CD14-positive monocyte (primary cell): ENCODE data around the gene EBP. TPM values are rescaled to one million over a fixed set of nuclear protein-coding genes. Genes with fewer than 3 reads are reported as not detected.

Experiments
- DNase-seq, 3 donors: peaks; one replicate each; pipeline ENCODE4 v3.0.0-alpha.2; 2011 to 2022
- H2AFZ ChIP-seq: 2 replicates; pipeline ENCODE4 v1.6.0; 2012; ENCODE audit warnings: mild to moderate bottlenecking, low read depth, low read length, inconsistent platforms; ENCODE audit not compliant: insufficient read depth, poor library complexity, severe bottlenecking
- H3K27ac ChIP-seq, 2 donors: 1 replicate in 1 of 2; 2 replicates in 1 of 2; pipeline ENCODE4 v1.5.1; 2012 to 2013; ENCODE audit warnings: low read length in 2 of 2, control low read depth in 1 of 2, inconsistent platforms in 1 of 2, low read depth in 1 of 2, mild to moderate bottlenecking in 1 of 2
- H3K27me3 ChIP-seq, 2 donors: one replicate each; pipeline versions ENCODE4 v1.6.0 to v1.6.1; 2011 to 2013; ENCODE audit warnings: low read length in 2 of 2; ENCODE audit not compliant: control insufficient read depth in 2 of 2, insufficient read depth in 2 of 2
- H3K36me3 ChIP-seq, 2 donors: replicated peaks in 1 of 2; 1 replicate in 1 of 2; 2 replicates in 1 of 2; pipeline versions ENCODE4 v1.5.1 to v1.6.1; 2012 to 2013; ENCODE audit warnings: low read length in 2 of 2, control low read depth in 1 of 2, inconsistent platforms in 1 of 2, mild to moderate bottlenecking in 1 of 2; ENCODE audit not compliant: insufficient read depth in 2 of 2, control insufficient read depth in 1 of 2
- H3K4me1 ChIP-seq, 2 donors: 1 replicate in 1 of 2; 2 replicates in 1 of 2; pipeline versions ENCODE4 v1.5.1 to v1.6.1; 2012 to 2013; ENCODE audit warnings: low read length in 2 of 2, control low read depth in 1 of 2, inconsistent platforms in 1 of 2, mild to moderate bottlenecking in 1 of 2, moderate library complexity in 1 of 2; ENCODE audit not compliant: insufficient read depth in 2 of 2, control insufficient read depth in 1 of 2
- H3K4me2 ChIP-seq: replicated peaks from 2 replicates; pipeline ENCODE3; 2012; ENCODE audit warnings: low read length, moderate library complexity, mild to moderate bottlenecking; ENCODE audit not compliant: poor library complexity, severe bottlenecking; ENCODE audit errors: extremely low read depth
- H3K4me3 ChIP-seq, 3 experiments: fragments of 200-600 bp in 1 of 3; sonication (generic) in 1 of 3; replicated peaks in 1 of 3; 1 replicate in 2 of 3; 2 replicates in 1 of 3; pipeline ENCODE4 v1.5.1; 2011 to 2013; ENCODE audit warnings: low read length in 3 of 3, mild to moderate bottlenecking in 3 of 3, control low read depth in 2 of 3, low read depth in 2 of 3, inconsistent platforms in 1 of 3, moderate library complexity in 1 of 3
- H3K79me2 ChIP-seq: 2 replicates; pipeline ENCODE4 v1.6.0; 2012; ENCODE audit warnings: mild to moderate bottlenecking, control low read depth, inconsistent platforms, low read length, moderate library complexity; ENCODE audit not compliant: insufficient read depth
- H3K9ac ChIP-seq: 2 replicates; pipeline ENCODE4 v1.6.0; 2017; ENCODE audit warnings: low read length, mild to moderate bottlenecking; ENCODE audit not compliant: insufficient read depth, poor library complexity, severe bottlenecking
- H3K9me3 ChIP-seq, 2 donors: replicated peaks in 1 of 2; 1 replicate in 1 of 2; 2 replicates in 1 of 2; pipeline versions ENCODE4 v1.5.1 to v1.6.1; 2012 to 2013; ENCODE audit warnings: low read length in 2 of 2, control low read depth in 1 of 2; ENCODE audit not compliant: control insufficient read depth in 1 of 2, insufficient read depth in 1 of 2
- H4K20me1 ChIP-seq: 2 replicates; pipeline ENCODE4 v1.6.0; 2012; ENCODE audit warnings: mild to moderate bottlenecking, low read length, control low read depth, moderate library complexity; ENCODE audit not compliant: insufficient read depth
- H3K27ac Mint-ChIP-seq, 7 donors: one replicate each; pipeline ENCODE4 v1.8.0; 2020; ENCODE audit warnings: mild to moderate bottlenecking in 7 of 7, mixed read lengths in 7 of 7, moderate library complexity in 6 of 7, inconsistent platforms in 2 of 7
- H3K27me3 Mint-ChIP-seq, 3 donors: one replicate each; pipeline ENCODE4 v1.8.0; 2021 to 2022; ENCODE audit warnings: low read depth in 3 of 3, mild to moderate bottlenecking in 3 of 3, mixed read lengths in 3 of 3, moderate library complexity in 3 of 3, inconsistent platforms in 1 of 3
- H3K36me3 Mint-ChIP-seq, 2 donors: one replicate each; pipeline ENCODE4 v1.8.0; 2020; ENCODE audit warnings: mixed read lengths in 2 of 2, inconsistent platforms in 1 of 2, mild to moderate bottlenecking in 1 of 2
- H3K4me1 Mint-ChIP-seq: one replicate; pipeline ENCODE4 v1.8.0; 2020; ENCODE audit warnings: mild to moderate bottlenecking, mixed read lengths
- H3K4me3 Mint-ChIP-seq, 2 donors: one replicate each; pipeline ENCODE4 v1.8.0; 2020; ENCODE audit warnings: mild to moderate bottlenecking in 2 of 2, mixed read lengths in 2 of 2, moderate library complexity in 1 of 2
- H3K9me3 Mint-ChIP-seq, 7 donors: one replicate each; pipeline ENCODE4 v1.8.0; 2020 to 2022; ENCODE audit warnings: mixed read lengths in 7 of 7, mild to moderate bottlenecking in 6 of 7, moderate library complexity in 6 of 7, inconsistent platforms in 2 of 7
- CTCF ChIP-seq: fragments of 200-600 bp; IDR thresholded peaks from one replicate; pipeline ENCODE4 v1.8.0; 2022; ENCODE audit warnings: antibody characterized with exemption, mild to moderate bottlenecking
- WGBS: methylation state at CpG from one replicate; pipeline ENCODE4 v1.1.5; 2013; ENCODE audit warnings: missing lambda C conversion rate; ENCODE audit not compliant: insufficient coverage; 5-methylcytosine and 5-hydroxymethylcytosine counted together
- intact Hi-C, 2 donors: fragments of 100-400 bp; cut with micrococcal nuclease; formaldehyde crosslinking; loops; one replicate each; pipeline versions ENCODE4 v1.15.0 to v1.15.1; 2023
- polyA plus RNA-seq, 3 donors: library from polyadenylated mRNA; depleted of rRNA in 1 of 3; unstranded in 2 of 3; stranded (reverse) in 1 of 3; fragments of 300-500 nt in 2 of 3; fragments of >200 nt in 1 of 3; fragmentation: Illumina TruSeq in 2 of 3; gene quantifications; 1 replicate in 2 of 3; 2 replicates in 1 of 3; pipeline ENCODE4 v1.2.3, GENCODE V29; 2012 to 2021

EBP gene
- polyA plus RNA-seq, 3 donors: 47.2 to 59.5 (median 47.4) TPM

- H3K9ac ChIP-seq: no peak overlapping the region
- peak; percentile 2 to 51 (median 7) for DNase-seq
- intact Hi-C loops: loop anchor here in 1 of 2 donors (5.0 to 10.0 kb wide), 3 partner anchors 33 to 235 kb away; partner anchors contain the start of genes FTSJ1, HDAC6, SLC38A5 and TBC1D25
Measured at GRCh38 chrX:48569958-48570357, 48.4 kb downstream of the EBP start.

GRCh38 chrX:48573690-48574269 lies 52.2 kb downstream of the EBP start:
- Mint-ChIP-seq H3K4me3 (peak overlapping the region; percentile 92 to 96), H3K27ac (peak overlapping the region; percentile 97 to 100 (median 100)), H3K9me3 (peaks cover 0 to 15% (median 4%) of the 10 kb centered on the region in 7 donors), H3K27me3 (peaks cover 0 to 3% (median 0%) of the 10 kb centered on the region in 3 donors), H3K36me3 (peaks cover 35 to 37% of the 10 kb centered on the region in 2 donors), H3K4me1 (peaks cover 16% of the 10 kb centered on the region)
- H3K4me2 ChIP-seq: peak overlapping the region; percentile 57
- H2AFZ ChIP-seq: peak overlapping the region; percentile 65
- H3K36me3 ChIP-seq: peaks cover 31 to 37% of the 10 kb centered on the region in 2 donors
- no peaks in the 10 kb centered on the region for H3K9me3 ChIP-seq
- peaks cover 14 to 20% of the 10 kb centered on the region in 2 donors for H3K4me1 ChIP-seq
- intact Hi-C loops: loop anchor here (1.0 to 10.0 kb wide), 4 partner anchors 34 to 231 kb away; partner anchors contain the start of genes TBC1D25 (in 2 of the 2), FTSJ1 (in 1 of the 2), HDAC6 (in 1 of the 2) and SLC38A5 (in 1 of the 2)
- no peaks in the 10 kb centered on the region for H3K27me3 ChIP-seq
- WGBS: 19% methylated on average over 4 of the region's 19 CpGs
- H4K20me1 ChIP-seq: no peaks in the 10 kb centered on the region
- peak overlapping the region; percentile 97 for H3K9ac ChIP-seq
- TF ChIP-seq CTCF: no peak
- H3K4me3 ChIP-seq: peak overlapping the region; percentile 15 to 91 (median 82)
- peaks cover 18% of the 10 kb centered on the region for H3K79me2 ChIP-seq
- peak; percentile 55 to 83 (median 74) for DNase-seq
- H3K27ac ChIP-seq: peak overlapping the region; percentile 99 to 100

More at GRCh38 chrX:48569958-48570357, 48.4 kb downstream of the EBP start:
- peaks cover 1 to 2% of the 10 kb centered on the region in 2 donors for H3K36me3 Mint-ChIP-seq
- H3K36me3 ChIP-seq: no peaks in the 10 kb centered on the region
- H3K4me1 ChIP-seq: peaks cover 1 to 8% of the 10 kb centered on the region in 2 donors
- no peak overlapping the region for H3K27ac ChIP-seq
- WGBS: no CpG with 5 or more reads among the region's 1 CpG
- TF ChIP-seq CTCF: no peak
- no peak overlapping the region for H3K4me2 ChIP-seq
- H3K27me3 Mint-ChIP-seq: peaks cover 1 to 2% (median 1%) of the 10 kb centered on the region in 3 donors
- H3K9me3 ChIP-seq: no peaks in the 10 kb centered on the region
- H3K4me3 Mint-ChIP-seq: no peak overlapping the region
- peaks cover 7% of the 10 kb centered on the region for H3K4me1 Mint-ChIP-seq
- H3K79me2 ChIP-seq: peaks cover 2% of the 10 kb centered on the region
- peaks cover 0 to 10% (median 2%) of the 10 kb centered on the region in 7 donors for H3K9me3 Mint-ChIP-seq
- no peaks in the 10 kb centered on the region for H4K20me1 ChIP-seq
- no peaks in the 10 kb centered on the region for H3K27me3 ChIP-seq
- H3K27ac Mint-ChIP-seq: peak overlapping the region in 1 of 7 donors; percentile 65
- no peak overlapping the region for H2AFZ ChIP-seq
- H3K4me3 ChIP-seq: no peak overlapping the region
